ENCODE measurements around the gene TMEM121B. TPM values are rescaled to one million over a fixed set of nuclear protein-coding genes. Genes with fewer than 3 reads are reported as not detected.

TMEM121B gene
- total RNA-seq, 1 experiment from 2014 or later = 8.1 TPM

GRCh38 chr22:17162731-17163130 lies 41.6 kb upstream of the TMEM121B start:
- Histone ChIP-seq H2BK20ac (ENCODE audit: low read depth, low read length, poor library complexity, severe bottlenecking) (no peak overlapping the region), H3K4me2 (ENCODE audit: insufficient read depth, insufficient read length, low read length) (no peak overlapping the region), H3T11ph (ENCODE audit: low read length) (no peak overlapping the region), H3K18ac (ENCODE audit: insufficient read length, low read depth, low read length) (no peak overlapping the region), H2BK15ac (ENCODE audit: low read depth, low read length) (no peak overlapping the region), H3K9ac (ENCODE audit: extremely low read depth, insufficient read length, low read length) (no peak overlapping the region), H4K8ac (replicated peaks; ENCODE audit: insufficient read length, low read depth, low read length) (no peak overlapping the region), H2AK5ac (ENCODE audit: insufficient read length, low read length) (no peak overlapping the region), H3K9me3 (ENCODE audit: control insufficient read depth, low read depth, low read length) (no peaks in the 10 kb centered on the region), H3K4ac (ENCODE audit: low read depth, low read length) (no peak overlapping the region), H4K5ac (ENCODE audit: insufficient read length, low read depth, low read length) (no peak overlapping the region), H3K14ac (ENCODE audit: insufficient read depth, low read length) (no peak overlapping the region), H2BK12ac (ENCODE audit: insufficient read length, low read depth, low read length) (no peak overlapping the region), H4K20me1 (ENCODE audit: control insufficient read depth, insufficient read depth, insufficient read length) (no peaks in the 10 kb centered on the region), H3K56ac (ENCODE audit: insufficient read length, low read depth, low read length) (no peak overlapping the region), H3K27ac (ENCODE audit: insufficient read length, low read depth, low read length) (no peak overlapping the region), H3K79me1 (ENCODE audit: insufficient read depth, low read depth, low read length, poor library complexity, severe bottlenecking) (no peaks in the 10 kb centered on the region), H2AFZ (ENCODE audit: low read length) (no peak overlapping the region), H3K4me1 (ENCODE audit: insufficient read depth, low read length) (no peaks in the 10 kb centered on the region), H3K23ac (ENCODE audit: insufficient read length, low read depth, low read length) (no peak overlapping the region), H3K79me2 (ENCODE audit: insufficient read depth, low read length) (peaks cover 2% of the 10 kb centered on the region; the same call in 1 of the 2 replicates), H4K91ac (ENCODE audit: insufficient read length, low read depth, low read length) (no peak overlapping the region), H2BK5ac (ENCODE audit: insufficient read length, low read length) (no peak overlapping the region), H3K27me3 (ENCODE audit: insufficient read depth, low read length) (no peaks in the 10 kb centered on the region), H2BK120ac (ENCODE audit: low read depth, low read length, poor library complexity, severe bottlenecking) (no peak overlapping the region), H3K23me2 (ENCODE audit: insufficient read length, low read depth, low read length, poor library complexity, severe bottlenecking) (peaks cover 13% of the 10 kb centered on the region)
- H3K27me3 Mint-ChIP-seq (ENCODE audit: low read depth) = peaks cover 5% of the 10 kb centered on the region; the same call in 1 of the 2 replicates
- WGBS (ENCODE audit: extremely low coverage, insufficient read length, low lambda C conversion rate) = no CpG with 5 or more reads among the region's 8 CpGs
- DNase-seq = no peak
- no peak overlapping the region for H3K4me3 Mint-ChIP-seq
- peaks cover 0 to 5% (median 4%) of the 10 kb centered on the region in 3 experiments; a peak in 4 of 7 replicates for H3K36me3 Mint-ChIP-seq (ENCODE audit: insufficient read depth in 1 of 3, low read depth in 3 of 3)
- TF ChIP-seq CTCF (conservative IDR thresholded peaks at IDR 0.05) = no peak
- no peaks in the 10 kb centered on the region for H3K9me3 Mint-ChIP-seq
- H3K4me1 Mint-ChIP-seq = peaks cover 11 to 19% of the 10 kb centered on the region in 2 experiments
- no peak overlapping the region for H3K27ac Mint-ChIP-seq

All from H9 (cell line).